ENCODE results near the gene C17orf50. TPM values are rescaled to one million over a fixed set of nuclear protein-coding genes. Genes with fewer than 3 reads are reported as not detected.

The C17orf50 gene
- total and polyA plus RNA-seq, 3 donors from 2014 or later: 48.8 to 154 (median 102) TPM

DNA sequence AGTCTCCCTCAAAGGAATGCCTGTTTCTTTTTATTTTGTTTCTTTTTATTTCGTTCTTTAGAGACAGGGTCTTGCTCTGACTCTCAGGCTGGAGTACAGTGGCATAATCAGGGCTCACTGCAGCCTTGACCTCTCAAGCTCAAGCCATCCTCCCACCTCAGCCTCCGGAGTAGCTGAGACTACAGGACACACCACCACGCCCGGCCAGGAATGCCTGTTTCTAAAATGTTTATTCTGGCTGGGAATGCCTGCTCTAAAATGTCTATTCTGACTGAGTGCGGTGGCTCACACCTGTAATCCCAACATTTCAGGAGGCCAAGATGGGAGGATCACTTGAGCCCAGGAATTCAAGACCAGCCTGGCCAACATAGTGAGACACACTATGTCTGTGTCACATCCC lies 37.2 kb downstream of the C17orf50 start:
- Histone ChIP-seq H3K27me3 (no peaks in the 10 kb centered on the region), H3K4me3 (no peak overlapping the region), H3K36me3 (ENCODE audit: low read depth, missing control alignments) (no peaks in the 10 kb centered on the region), H3K4me1 (peaks cover 53% of the 10 kb centered on the region), H3K27ac (no peak overlapping the region), H3K9me3 (no peaks in the 10 kb centered on the region)
- intact Hi-C loops (cut with DNase I; ENCODE audit: low total_unique reads): no loop called here
- WGBS, 2 donors: 62 to 66% methylated on average over 5 of the region's 5 CpGs
- TF ChIP-seq POLR2A (IDR thresholded peaks at IDR 0.05): no peak
- TF ChIP-seq, protein P1, sequence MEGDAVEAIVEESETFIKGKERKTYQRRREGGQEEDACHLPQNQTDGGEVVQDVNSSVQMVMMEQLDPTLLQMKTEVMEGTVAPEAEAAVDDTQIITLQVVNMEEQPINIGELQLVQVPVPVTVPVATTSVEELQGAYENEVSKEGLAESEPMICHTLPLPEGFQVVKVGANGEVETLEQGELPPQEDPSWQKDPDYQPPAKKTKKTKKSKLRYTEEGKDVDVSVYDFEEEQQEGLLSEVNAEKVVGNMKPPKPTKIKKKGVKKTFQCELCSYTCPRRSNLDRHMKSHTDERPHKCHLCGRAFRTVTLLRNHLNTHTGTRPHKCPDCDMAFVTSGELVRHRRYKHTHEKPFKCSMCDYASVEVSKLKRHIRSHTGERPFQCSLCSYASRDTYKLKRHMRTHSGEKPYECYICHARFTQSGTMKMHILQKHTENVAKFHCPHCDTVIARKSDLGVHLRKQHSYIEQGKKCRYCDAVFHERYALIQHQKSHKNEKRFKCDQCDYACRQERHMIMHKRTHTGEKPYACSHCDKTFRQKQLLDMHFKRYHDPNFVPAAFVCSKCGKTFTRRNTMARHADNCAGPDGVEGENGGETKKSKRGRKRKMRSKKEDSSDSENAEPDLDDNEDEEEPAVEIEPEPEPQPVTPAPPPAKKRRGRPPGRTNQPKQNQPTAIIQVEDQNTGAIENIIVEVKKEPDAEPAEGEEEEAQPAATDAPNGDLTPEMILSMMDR (IDR thresholded peaks at IDR 0.05): no peak
- DNase-seq: no peak

DNA sequence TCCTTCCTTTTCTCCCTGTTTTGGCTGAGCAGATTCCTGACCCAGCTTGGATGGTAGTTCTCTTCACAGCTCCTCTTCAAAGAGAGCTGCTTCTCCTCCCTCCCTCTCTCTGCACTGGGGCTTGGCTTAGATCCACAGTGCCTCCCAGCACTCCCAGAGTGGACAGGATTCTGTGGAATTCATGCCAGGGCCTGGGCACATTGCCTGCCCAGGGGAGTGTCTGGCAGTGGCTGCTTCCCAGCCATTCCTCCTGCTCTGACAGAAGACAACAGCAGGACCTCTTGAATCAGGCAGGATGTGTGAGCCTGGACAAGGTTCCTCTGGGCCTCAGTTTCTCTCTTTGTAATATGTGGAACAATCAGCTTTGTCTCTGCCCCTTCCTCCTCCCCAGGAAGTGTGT lies 39.3 kb downstream of the C17orf50 start:
- H3K4me1 ChIP-seq: peaks cover 53% of the 10 kb centered on the region
- intact Hi-C loops (cut with DNase I; ENCODE audit: low total_unique reads): loop anchor here (5.0 kb wide), 1 partner anchor 33 kb away; no protein-coding TSS in a partner anchor
- no peak overlapping the region for H3K27ac ChIP-seq
- no peaks in the 10 kb centered on the region for H3K27me3 ChIP-seq
- no peaks in the 10 kb centered on the region for H3K36me3 ChIP-seq (ENCODE audit: low read depth, missing control alignments)
- DNase-seq: peak; percentile 89
- no peak overlapping the region for H3K4me3 ChIP-seq
- no peaks in the 10 kb centered on the region for H3K9me3 ChIP-seq
- TF ChIP-seq POLR2A (IDR thresholded peaks at IDR 0.05): no peak
- TF ChIP-seq, protein P1 (IDR thresholded peaks at IDR 0.05): no peak

DNA sequence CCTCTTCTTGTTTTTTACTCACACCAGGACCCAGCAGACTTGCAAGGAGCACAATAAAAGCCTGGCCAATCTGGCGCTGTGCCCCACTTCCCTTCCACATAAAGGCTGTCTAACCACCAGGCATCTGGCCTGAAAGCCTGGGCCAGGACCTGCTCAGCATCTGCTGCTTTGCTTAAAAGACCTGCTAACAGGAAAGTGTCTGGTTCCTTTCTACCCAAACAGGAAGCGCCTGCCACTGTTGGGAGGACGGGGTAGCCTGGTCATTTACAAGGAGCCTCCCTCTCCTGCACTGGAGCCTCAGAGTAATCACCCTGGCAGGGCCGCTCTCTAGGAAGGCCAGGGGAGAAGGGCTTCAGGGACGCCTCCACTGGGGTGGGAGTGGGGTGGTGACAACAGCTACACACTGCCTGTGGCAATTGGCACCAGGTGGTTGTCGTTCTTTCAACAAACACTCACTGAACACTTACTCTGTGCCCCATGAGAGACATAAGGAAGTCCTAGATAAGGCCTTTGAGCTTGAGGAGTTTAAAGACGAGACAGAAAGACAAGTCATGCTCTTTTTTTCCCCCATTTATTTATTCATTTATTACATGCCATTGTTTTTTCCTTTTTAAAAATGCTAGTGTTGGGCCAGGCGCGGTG lies 41.0 kb downstream of the C17orf50 start:
- intact Hi-C loops (cut with DNase I; ENCODE audit: low total_unique reads): loop anchor here (5.0 kb wide), 1 partner anchor 34 kb away; no protein-coding TSS in a partner anchor
- no peak for TF ChIP-seq POLR2A (IDR thresholded peaks at IDR 0.05)
- TF ChIP-seq, protein P1 (IDR thresholded peaks at IDR 0.05): no peak
- H3K27ac ChIP-seq: no peak overlapping the region
- H3K9me3 ChIP-seq: no peaks in the 10 kb centered on the region
- 66 to 72% methylated on average over 9 of the region's 9 CpGs for WGBS, 2 donors
- H3K4me3 ChIP-seq: no peak overlapping the region
- H3K4me1 ChIP-seq: peaks cover 45% of the 10 kb centered on the region
- DNase-seq: peak; percentile 53
- no peaks in the 10 kb centered on the region for H3K27me3 ChIP-seq
- no peaks in the 10 kb centered on the region for H3K36me3 ChIP-seq (ENCODE audit: low read depth, missing control alignments)

DNA sequence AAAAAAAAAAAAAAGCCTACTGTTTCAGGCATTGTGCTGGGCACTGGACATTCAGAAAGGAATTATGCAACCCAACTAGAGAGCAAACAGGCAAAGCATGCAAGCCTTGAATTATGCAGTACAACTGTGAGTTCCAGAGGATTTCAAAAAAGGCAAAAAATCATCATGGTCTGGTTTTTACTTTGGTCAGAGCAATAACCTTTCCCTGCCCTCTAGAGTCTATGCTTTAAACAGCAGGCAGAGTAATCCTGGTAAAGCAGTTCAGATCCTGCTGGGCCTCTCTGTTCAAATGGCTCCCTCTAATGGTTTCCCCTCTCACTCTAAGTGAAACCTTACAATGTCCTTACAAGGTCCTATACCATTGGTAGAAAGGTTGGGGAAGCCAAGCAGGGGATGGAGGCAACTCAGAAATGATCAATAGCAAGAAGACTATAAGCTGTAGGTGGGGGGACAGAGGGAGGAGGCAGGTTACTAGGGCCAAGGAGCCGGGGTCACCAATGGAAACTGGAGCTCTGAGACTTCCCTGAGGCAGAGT lies 44.0 kb downstream of the C17orf50 start:
- TF ChIP-seq POLR2A (IDR thresholded peaks at IDR 0.05): no peak
- TF ChIP-seq, protein P1 (IDR thresholded peaks at IDR 0.05): peak; percentile 82 to 91 (median 89)
- Histone ChIP-seq H3K9me3 (no peaks in the 10 kb centered on the region), H3K27ac (no peak overlapping the region)

More for the DNA sequence above, 44.0 kb downstream of the C17orf50 start:
- 23 to 41% methylated on average over 1 of the region's 1 CpG for WGBS, 2 donors
- H3K4me3 ChIP-seq: no peak overlapping the region
- peaks cover 16% of the 10 kb centered on the region for H3K4me1 ChIP-seq
- no peaks in the 10 kb centered on the region for H3K36me3 ChIP-seq (ENCODE audit: low read depth, missing control alignments)
- intact Hi-C loops (cut with DNase I; ENCODE audit: low total_unique reads): loop anchor here (5.0 kb wide), 1 partner anchor 37 kb away; no protein-coding TSS in a partner anchor
- H3K27me3 ChIP-seq: no peaks in the 10 kb centered on the region
- peak; percentile 69 for DNase-seq
